ENCODE measurements around the gene SCYGR3.

DNA sequence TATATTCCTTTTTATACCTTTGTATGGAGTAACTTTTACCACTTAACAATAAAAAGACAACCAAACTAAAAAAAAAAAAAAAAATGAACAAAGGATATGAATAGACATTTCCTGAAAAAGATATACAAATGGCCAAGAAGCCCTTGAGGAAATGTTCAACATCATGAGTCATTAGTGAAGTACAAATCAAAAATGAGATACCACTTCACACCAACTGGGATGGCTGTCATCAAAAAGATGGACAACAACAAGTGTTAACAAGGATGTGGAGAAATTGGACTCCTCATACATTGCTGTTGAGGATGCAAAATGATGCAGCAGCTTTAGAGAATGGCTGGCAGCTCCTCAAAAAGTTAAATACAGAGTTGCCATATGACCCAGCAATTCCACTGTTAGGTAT lies 38.5 kb downstream of the SCYGR3 start:
- TF ChIP-seq CTCF (IDR thresholded peaks at IDR 0.05): no peak
- TF ChIP-seq POLR2AphosphoS5 (IDR thresholded peaks at IDR 0.05): no peak
- TF ChIP-seq POLR2A (IDR thresholded peaks at IDR 0.05): no peak

All from transverse colon (tissue), 4 donors.